ENCODE results near the gene TRIM47.

TRIM47 gene

GRCh38 chr17:75915268-75915667, 36.9 kb upstream of the TRIM47 start:
- no peaks in the 10 kb centered on the region for H3K27me3 Mint-ChIP-seq

GRCh38 chr17:75914643-75915267, 36.4 kb upstream of the TRIM47 start:
- H3K4me1 Mint-ChIP-seq (ENCODE audit: low read depth) = no peaks in the 10 kb centered on the region
- no peak overlapping the region for H3K4me3 Mint-ChIP-seq
- no peaks in the 10 kb centered on the region for H3K9me3 Mint-ChIP-seq
- H3K27ac Mint-ChIP-seq = peak overlapping the region; percentile 2
- intact Hi-C loops (cut with micrococcal nuclease) = no loop called here
- H3K36me3 Mint-ChIP-seq (ENCODE audit: low read depth) = peaks cover 5% of the 10 kb centered on the region
- H3K27me3 Mint-ChIP-seq = peaks cover 2% of the 10 kb centered on the region

More at GRCh38 chr17:75915268-75915667, 36.9 kb upstream of the TRIM47 start:
- Mint-ChIP-seq H3K9me3 (no peaks in the 10 kb centered on the region), H3K27ac (no peak overlapping the region), H3K4me3 (no peak overlapping the region), H3K36me3 (ENCODE audit: low read depth) (peaks cover 5% of the 10 kb centered on the region), H3K4me1 (ENCODE audit: low read depth) (no peaks in the 10 kb centered on the region)
- intact Hi-C loops (cut with micrococcal nuclease) = no loop called here

- Mint-ChIP-seq H3K36me3 (ENCODE audit: low read depth) (peaks cover 5% of the 10 kb centered on the region), H3K4me1 (ENCODE audit: low read depth) (no peaks in the 10 kb centered on the region)
Measured at GRCh38 chr17:75913537-75914210, 35.3 kb upstream of the TRIM47 start.

GRCh38 chr17:75910699-75911098, 32.3 kb upstream of the TRIM47 start:
- Mint-ChIP-seq H3K4me3 (no peak overlapping the region), H3K27ac (no peak overlapping the region), H3K27me3 (peaks cover 2% of the 10 kb centered on the region), H3K36me3 (ENCODE audit: low read depth) (peaks cover 5% of the 10 kb centered on the region), H3K4me1 (ENCODE audit: low read depth) (peaks cover 6% of the 10 kb centered on the region), H3K9me3 (no peaks in the 10 kb centered on the region)
- intact Hi-C loops (cut with micrococcal nuclease) = no loop called here

More at GRCh38 chr17:75913537-75914210, 35.3 kb upstream of the TRIM47 start:
- H3K27me3 Mint-ChIP-seq = peaks cover 2% of the 10 kb centered on the region
- H3K4me3 Mint-ChIP-seq = no peak overlapping the region
- peak overlapping the region; percentile 2 for H3K27ac Mint-ChIP-seq
- no peaks in the 10 kb centered on the region for H3K9me3 Mint-ChIP-seq
- intact Hi-C loops (cut with micrococcal nuclease) = no loop called here

GRCh38 chr17:75909812-75910274, 31.5 kb upstream of the TRIM47 start:
- peaks cover 5% of the 10 kb centered on the region for H3K36me3 Mint-ChIP-seq (ENCODE audit: low read depth)
- H3K27ac Mint-ChIP-seq = no peak overlapping the region
- H3K27me3 Mint-ChIP-seq = peaks cover 2% of the 10 kb centered on the region
- intact Hi-C loops (cut with micrococcal nuclease) = no loop called here
- peaks cover 10% of the 10 kb centered on the region for H3K4me1 Mint-ChIP-seq (ENCODE audit: low read depth)
- no peak overlapping the region for H3K4me3 Mint-ChIP-seq
- no peaks in the 10 kb centered on the region for H3K9me3 Mint-ChIP-seq

- intact Hi-C loops (cut with micrococcal nuclease) = no loop called here
- Mint-ChIP-seq H3K27me3 (peaks cover 2% of the 10 kb centered on the region), H3K36me3 (ENCODE audit: low read depth) (peaks cover 8% of the 10 kb centered on the region), H3K9me3 (no peaks in the 10 kb centered on the region), H3K27ac (no peak overlapping the region), H3K4me3 (no peak overlapping the region), H3K4me1 (ENCODE audit: low read depth) (peaks cover 10% of the 10 kb centered on the region)
Measured at GRCh38 chr17:75909051-75909811, 30.9 kb upstream of the TRIM47 start.

- H3K36me3 Mint-ChIP-seq (ENCODE audit: low read depth) = peaks cover 9% of the 10 kb centered on the region
- H3K4me1 Mint-ChIP-seq (ENCODE audit: low read depth) = peaks cover 15% of the 10 kb centered on the region
- no peak overlapping the region for H3K27ac Mint-ChIP-seq
- H3K9me3 Mint-ChIP-seq = no peaks in the 10 kb centered on the region
- H3K4me3 Mint-ChIP-seq = no peak overlapping the region
- intact Hi-C loops (cut with micrococcal nuclease) = no loop called here
- H3K27me3 Mint-ChIP-seq = peaks cover 2% of the 10 kb centered on the region
Measured at GRCh38 chr17:75908201-75908600, 29.8 kb upstream of the TRIM47 start.

GRCh38 chr17:75906143-75906884, 27.9 kb upstream of the TRIM47 start:
- intact Hi-C loops (cut with micrococcal nuclease) = no loop called here

GRCh38 chr17:75904749-75905521, 26.6 kb upstream of the TRIM47 start, which contains the start of gene MRPL38:
MRPL38 (minus strand) TSS chr17:75904884; CDS start chr17:75904875, 9 bp downstream.
- Mint-ChIP-seq H3K27me3 (peaks cover 1% of the 10 kb centered on the region), H3K4me3 (peak within 1 kb of the TSS; percentile 91), H3K27ac (peak within 1 kb of the TSS; percentile 95), H3K36me3 (ENCODE audit: low read depth) (peaks cover 35% of the 10 kb centered on the region), H3K4me1 (ENCODE audit: low read depth) (peaks cover 15% of the 10 kb centered on the region), H3K9me3 (no peaks in the 10 kb centered on the region)
- intact Hi-C loops (cut with micrococcal nuclease) = loop anchor here (1.0 to 2.0 kb wide), 4 partner anchors 36 to 100 kb away; partner anchors contain the start of genes ACOX1, FBF1, TEN1 and WBP2

More at GRCh38 chr17:75906143-75906884, 27.9 kb upstream of the TRIM47 start:
- peaks cover 15% of the 10 kb centered on the region for H3K4me1 Mint-ChIP-seq (ENCODE audit: low read depth)
- H3K27me3 Mint-ChIP-seq = peaks cover 2% of the 10 kb centered on the region
- no peak overlapping the region for H3K27ac Mint-ChIP-seq
- H3K9me3 Mint-ChIP-seq = no peaks in the 10 kb centered on the region
- H3K36me3 Mint-ChIP-seq (ENCODE audit: low read depth) = peaks cover 22% of the 10 kb centered on the region
- H3K4me3 Mint-ChIP-seq = peak overlapping the region; percentile 6

- intact Hi-C loops (cut with micrococcal nuclease) = no loop called here
- Mint-ChIP-seq H3K27ac (no peak overlapping the region), H3K9me3 (no peaks in the 10 kb centered on the region), H3K27me3 (no peaks in the 10 kb centered on the region), H3K4me3 (no peak overlapping the region), H3K4me1 (ENCODE audit: low read depth) (peaks cover 19% of the 10 kb centered on the region), H3K36me3 (ENCODE audit: low read depth) (peaks cover 61% of the 10 kb centered on the region)
Measured at GRCh38 chr17:75902406-75902805, 24.0 kb upstream of the TRIM47 start.

GRCh38 chr17:75901727-75902126, 23.3 kb upstream of the TRIM47 start:
- no peak overlapping the region for H3K27ac Mint-ChIP-seq
- peaks cover 63% of the 10 kb centered on the region for H3K36me3 Mint-ChIP-seq (ENCODE audit: low read depth)
- no peaks in the 10 kb centered on the region for H3K27me3 Mint-ChIP-seq
- no peaks in the 10 kb centered on the region for H3K9me3 Mint-ChIP-seq
- H3K4me3 Mint-ChIP-seq = no peak overlapping the region
- peaks cover 21% of the 10 kb centered on the region for H3K4me1 Mint-ChIP-seq (ENCODE audit: low read depth)
- intact Hi-C loops (cut with micrococcal nuclease) = no loop called here

GRCh38 chr17:75900691-75901533, 22.5 kb upstream of the TRIM47 start:
- intact Hi-C loops (cut with micrococcal nuclease) = no loop called here
- Mint-ChIP-seq H3K36me3 (ENCODE audit: low read depth) (peaks cover 65% of the 10 kb centered on the region), H3K9me3 (no peaks in the 10 kb centered on the region), H3K4me3 (no peak overlapping the region), H3K4me1 (ENCODE audit: low read depth) (peaks cover 18% of the 10 kb centered on the region), H3K27ac (no peak overlapping the region), H3K27me3 (no peaks in the 10 kb centered on the region)
